Liver (tissue), 3 donors: Measurements from ENCODE around the gene WDR74.

Source experiments
- CTCF ChIP-seq: fragments of 150-350 bp; IDR thresholded peaks from 2 replicates; pipeline ENCODE4 v1.5.1; 2017; ENCODE audit warnings: improper control_type of control experiment, low read depth, low read length; ENCODE audit not compliant: missing input control
- FOXA1 ChIP-seq: IDR thresholded peaks from 2 replicates; pipeline ENCODE4 v1.6.1; 2016; ENCODE audit warnings: antibody characterized with exemption
- GABPA ChIP-seq, 2 donors: IDR thresholded peaks in 1 of 2; conservative IDR thresholded peaks in 1 of 2; 2 replicates each; pipeline ENCODE4 v1.6.1; 2016; ENCODE audit warnings: antibody characterized with exemption in 2 of 2, mild to moderate bottlenecking in 1 of 2, moderate library complexity in 1 of 2
- HNF4G ChIP-seq: IDR thresholded peaks from 2 replicates; pipeline ENCODE4 v1.6.1; 2016; ENCODE audit warnings: antibody characterized with exemption
- JUND ChIP-seq, 2 donors: IDR thresholded peaks; 2 replicates each; pipeline ENCODE4 v1.6.1; 2016; ENCODE audit warnings: antibody characterized with exemption in 2 of 2
- MAX ChIP-seq: IDR thresholded peaks from 2 replicates; pipeline ENCODE4 v1.6.1; 2016; ENCODE audit warnings: antibody characterized with exemption
- RAD21 ChIP-seq, 2 donors: IDR thresholded peaks; 2 replicates each; pipeline ENCODE4 v1.6.1; 2016; ENCODE audit warnings: antibody characterized with exemption in 2 of 2, mild to moderate bottlenecking in 2 of 2
- RXRA ChIP-seq, 2 donors: IDR thresholded peaks; 2 replicates each; pipeline ENCODE4 v1.6.1; 2017 to 2018; ENCODE audit warnings: antibody characterized with exemption in 2 of 2, mild to moderate bottlenecking in 1 of 2
- SP1 ChIP-seq: IDR thresholded peaks from 2 replicates; pipeline ENCODE4 v1.6.1; 2018; ENCODE audit warnings: antibody characterized with exemption, mild to moderate bottlenecking
- TAF1 ChIP-seq: conservative IDR thresholded peaks from 2 replicates; pipeline ENCODE4 v1.6.1; 2016; ENCODE audit warnings: antibody characterized with exemption, mild to moderate bottlenecking
- YY1 ChIP-seq: IDR thresholded peaks from 2 replicates; pipeline ENCODE4 v1.6.1; 2016; ENCODE audit warnings: antibody characterized with exemption, mild to moderate bottlenecking
- donor health status: healthy.
- donor health status: healthy.

DNA sequence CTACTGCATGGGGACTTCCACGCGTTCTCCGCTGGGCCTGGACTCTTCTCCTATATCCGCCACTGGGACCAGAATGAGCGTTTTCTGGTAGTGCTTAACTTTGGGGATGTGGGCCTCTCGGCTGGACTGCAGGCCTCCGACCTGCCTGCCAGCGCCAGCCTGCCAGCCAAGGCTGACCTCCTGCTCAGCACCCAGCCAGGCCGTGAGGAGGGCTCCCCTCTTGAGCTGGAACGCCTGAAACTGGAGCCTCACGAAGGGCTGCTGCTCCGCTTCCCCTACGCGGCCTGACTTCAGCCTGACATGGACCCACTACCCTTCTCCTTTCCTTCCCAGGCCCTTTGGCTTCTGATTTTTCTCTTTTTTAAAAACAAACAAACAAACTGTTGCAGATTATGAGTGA lies 49.0 kb upstream of the WDR74 start:
- TF ChIP-seq CTCF (no peak), RXRA (IDR thresholded peaks at IDR 0.05) (no peak), TAF1 (no peak), YY1 (no peak), SP1 (no peak), JUND (IDR thresholded peaks at IDR 0.05) (no peak), MAX (no peak), FOXA1 (no peak), RAD21 (IDR thresholded peaks at IDR 0.05) (no peak), GABPA (IDR thresholded peaks at IDR 0.05 in 1 of 2, conservative IDR thresholded peaks at IDR 0.05 in 1 of 2) (no peak), HNF4G (no peak)
